ENCODE data around the gene RASSF5. TPM values are rescaled to one million over a fixed set of nuclear protein-coding genes. Genes with fewer than 3 reads are reported as not detected.

RASSF5 gene
- total and polyA plus RNA-seq, 9 of the 15 experiments (the other 6 are each of a cell fraction or from before 2014, with no cell fraction given), result 6.1 to 41.0 (median 25.2) TPM

DNA sequence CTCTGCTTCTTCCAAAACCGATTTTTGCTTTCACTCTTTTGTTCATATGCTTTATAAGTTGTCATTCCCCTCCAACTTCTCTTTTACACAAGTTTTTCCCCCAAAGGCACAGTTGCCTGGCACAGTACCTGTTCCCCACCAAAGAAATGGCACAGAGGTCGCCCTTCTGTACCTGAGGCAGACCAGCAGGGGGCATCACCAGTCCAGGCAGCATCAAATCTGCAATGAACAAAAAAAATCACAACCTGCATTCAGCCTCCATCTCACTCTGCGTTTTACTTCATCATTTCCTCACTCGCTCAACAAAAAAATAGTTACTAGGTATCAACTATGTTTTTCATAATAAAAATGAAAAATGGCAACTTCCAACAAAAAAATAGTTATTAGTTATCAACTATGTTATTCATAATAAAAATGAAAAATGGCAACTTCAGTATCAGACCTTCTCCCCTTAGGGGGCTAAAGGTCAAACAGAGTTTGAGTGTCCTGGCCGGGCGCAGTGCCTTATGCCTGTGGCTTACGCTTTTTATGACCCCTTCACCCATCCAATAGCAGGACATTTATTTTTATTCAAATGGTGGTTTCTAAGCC, 100.9 kb downstream of the RASSF5 start (continued):
- TF ChIP-seq, protein P1, sequence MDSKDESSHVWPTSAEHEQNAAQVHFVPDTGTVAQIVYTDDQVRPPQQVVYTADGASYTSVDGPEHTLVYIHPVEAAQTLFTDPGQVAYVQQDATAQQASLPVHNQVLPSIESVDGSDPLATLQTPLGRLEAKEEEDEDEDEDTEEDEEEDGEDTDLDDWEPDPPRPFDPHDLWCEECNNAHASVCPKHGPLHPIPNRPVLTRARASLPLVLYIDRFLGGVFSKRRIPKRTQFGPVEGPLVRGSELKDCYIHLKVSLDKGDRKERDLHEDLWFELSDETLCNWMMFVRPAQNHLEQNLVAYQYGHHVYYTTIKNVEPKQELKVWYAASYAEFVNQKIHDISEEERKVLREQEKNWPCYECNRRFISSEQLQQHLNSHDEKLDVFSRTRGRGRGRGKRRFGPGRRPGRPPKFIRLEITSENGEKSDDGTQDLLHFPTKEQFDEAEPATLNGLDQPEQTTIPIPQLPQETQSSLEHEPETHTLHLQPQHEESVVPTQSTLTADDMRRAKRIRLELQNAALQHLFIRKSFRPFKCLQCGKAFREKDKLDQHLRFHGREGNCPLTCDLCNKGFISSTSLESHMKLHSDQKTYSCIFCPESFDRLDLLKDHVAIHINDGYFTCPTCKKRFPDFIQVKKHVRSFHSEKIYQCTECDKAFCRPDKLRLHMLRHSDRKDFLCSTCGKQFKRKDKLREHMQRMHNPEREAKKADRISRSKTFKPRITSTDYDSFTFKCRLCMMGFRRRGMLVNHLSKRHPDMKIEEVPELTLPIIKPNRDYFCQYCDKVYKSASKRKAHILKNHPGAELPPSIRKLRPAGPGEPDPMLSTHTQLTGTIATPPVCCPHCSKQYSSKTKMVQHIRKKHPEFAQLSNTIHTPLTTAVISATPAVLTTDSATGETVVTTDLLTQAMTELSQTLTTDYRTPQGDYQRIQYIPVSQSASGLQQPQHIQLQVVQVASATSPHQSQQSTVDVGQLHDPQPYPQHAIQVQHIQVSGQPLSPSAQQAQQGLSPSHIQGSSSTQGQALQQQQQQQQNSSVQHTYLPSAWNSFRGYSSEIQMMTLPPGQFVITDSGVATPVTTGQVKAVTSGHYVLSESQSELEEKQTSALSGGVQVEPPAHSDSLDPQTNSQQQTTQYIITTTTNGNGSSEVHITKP (IDR thresholded peaks at IDR 0.05; ENCODE audit: partially characterized antibody), result no peak
- TF ChIP-seq CBX5 (IDR thresholded peaks at IDR 0.05; ENCODE audit: borderline replicate concordance, low read depth) (no peak), FOXA1 (IDR thresholded peaks at IDR 0.05; ENCODE audit: borderline replicate concordance) (no peak), YBX1 (IDR thresholded peaks at IDR 0.05) (no peak), ZBTB34 (CRISPR knock-in tag; IDR thresholded peaks at IDR 0.05) (no peak), TAL1 (IDR thresholded peaks at IDR 0.05) (no peak), HDGF (IDR thresholded peaks at IDR 0.05) (no peak), PHF21A (IDR thresholded peaks at IDR 0.05; ENCODE audit: borderline replicate concordance, low read depth) (peak; percentile 76; the same call in 1 of the 2 replicates), ZNF699 (CRISPR knock-in tag; IDR thresholded peaks at IDR 0.05; ENCODE audit: insufficient replicate concordance) (no peak), CTBP1 (IDR thresholded peaks at IDR 0.05; ENCODE audit: borderline replicate concordance) (peak; percentile 38; the same call in 1 of the 2 replicates)
- TF ChIP-seq, protein P2, sequence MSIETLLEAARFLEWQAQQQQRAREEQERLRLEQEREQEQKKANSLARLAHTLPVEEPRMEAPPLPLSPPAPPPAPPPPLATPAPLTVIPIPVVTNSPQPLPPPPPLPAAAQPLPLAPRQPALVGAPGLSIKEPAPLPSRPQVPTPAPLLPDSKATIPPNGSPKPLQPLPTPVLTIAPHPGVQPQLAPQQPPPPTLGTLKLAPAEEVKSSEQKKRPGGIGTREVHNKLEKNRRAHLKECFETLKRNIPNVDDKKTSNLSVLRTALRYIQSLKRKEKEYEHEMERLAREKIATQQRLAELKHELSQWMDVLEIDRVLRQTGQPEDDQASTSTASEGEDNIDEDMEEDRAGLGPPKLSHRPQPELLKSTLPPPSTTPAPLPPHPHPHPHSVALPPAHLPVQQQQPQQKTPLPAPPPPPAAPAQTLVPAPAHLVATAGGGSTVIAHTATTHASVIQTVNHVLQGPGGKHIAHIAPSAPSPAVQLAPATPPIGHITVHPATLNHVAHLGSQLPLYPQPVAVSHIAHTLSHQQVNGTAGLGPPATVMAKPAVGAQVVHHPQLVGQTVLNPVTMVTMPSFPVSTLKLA (conservative IDR thresholded peaks at IDR 0.05), result no peak
- TF ChIP-seq, protein P3, sequence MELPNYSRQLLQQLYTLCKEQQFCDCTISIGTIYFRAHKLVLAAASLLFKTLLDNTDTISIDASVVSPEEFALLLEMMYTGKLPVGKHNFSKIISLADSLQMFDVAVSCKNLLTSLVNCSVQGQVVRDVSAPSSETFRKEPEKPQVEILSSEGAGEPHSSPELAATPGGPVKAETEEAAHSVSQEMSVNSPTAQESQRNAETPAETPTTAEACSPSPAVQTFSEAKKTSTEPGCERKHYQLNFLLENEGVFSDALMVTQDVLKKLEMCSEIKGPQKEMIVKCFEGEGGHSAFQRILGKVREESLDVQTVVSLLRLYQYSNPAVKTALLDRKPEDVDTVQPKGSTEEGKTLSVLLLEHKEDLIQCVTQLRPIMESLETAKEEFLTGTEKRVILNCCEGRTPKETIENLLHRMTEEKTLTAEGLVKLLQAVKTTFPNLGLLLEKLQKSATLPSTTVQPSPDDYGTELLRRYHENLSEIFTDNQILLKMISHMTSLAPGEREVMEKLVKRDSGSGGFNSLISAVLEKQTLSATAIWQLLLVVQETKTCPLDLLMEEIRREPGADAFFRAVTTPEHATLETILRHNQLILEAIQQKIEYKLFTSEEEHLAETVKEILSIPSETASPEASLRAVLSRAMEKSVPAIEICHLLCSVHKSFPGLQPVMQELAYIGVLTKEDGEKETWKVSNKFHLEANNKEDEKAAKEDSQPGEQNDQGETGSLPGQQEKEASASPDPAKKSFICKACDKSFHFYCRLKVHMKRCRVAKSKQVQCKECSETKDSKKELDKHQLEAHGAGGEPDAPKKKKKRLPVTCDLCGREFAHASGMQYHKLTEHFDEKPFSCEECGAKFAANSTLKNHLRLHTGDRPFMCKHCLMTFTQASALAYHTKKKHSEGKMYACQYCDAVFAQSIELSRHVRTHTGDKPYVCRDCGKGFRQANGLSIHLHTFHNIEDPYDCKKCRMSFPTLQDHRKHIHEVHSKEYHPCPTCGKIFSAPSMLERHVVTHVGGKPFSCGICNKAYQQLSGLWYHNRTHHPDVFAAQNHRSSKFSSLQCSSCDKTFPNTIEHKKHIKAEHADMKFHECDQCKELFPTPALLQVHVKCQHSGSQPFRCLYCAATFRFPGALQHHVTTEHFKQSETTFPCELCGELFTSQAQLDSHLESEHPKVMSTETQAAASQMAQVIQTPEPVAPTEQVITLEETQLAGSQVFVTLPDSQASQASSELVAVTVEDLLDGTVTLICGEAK (IDR thresholded peaks at IDR 0.05), result no peak
- TF ChIP-seq, protein P3 (CRISPR knock-in tag; IDR thresholded peaks at IDR 0.05), result no peak

All from K562 (cell line).